Measurements from ENCODE around the gene CABLES1.

DNA sequence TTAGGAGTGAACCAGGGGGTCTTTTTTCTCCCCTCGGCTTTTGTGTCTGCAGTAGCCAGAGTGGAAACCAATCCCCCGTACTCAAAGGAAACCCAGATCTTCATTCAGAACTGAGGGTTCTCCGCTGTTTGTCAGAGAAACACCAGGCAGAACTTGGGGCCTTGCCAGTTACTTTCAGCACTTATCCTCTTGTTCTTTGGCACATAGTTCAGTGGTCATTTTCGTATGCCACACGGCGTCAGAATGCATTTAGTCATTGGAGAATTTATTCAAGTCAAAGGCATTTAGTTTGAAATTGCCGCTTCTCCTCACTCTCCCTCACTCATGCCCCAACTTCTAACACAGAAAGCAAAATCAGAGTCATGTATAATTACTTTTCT is 102.9 kb downstream of the CABLES1 start:
- TF ChIP-seq, protein P1, sequence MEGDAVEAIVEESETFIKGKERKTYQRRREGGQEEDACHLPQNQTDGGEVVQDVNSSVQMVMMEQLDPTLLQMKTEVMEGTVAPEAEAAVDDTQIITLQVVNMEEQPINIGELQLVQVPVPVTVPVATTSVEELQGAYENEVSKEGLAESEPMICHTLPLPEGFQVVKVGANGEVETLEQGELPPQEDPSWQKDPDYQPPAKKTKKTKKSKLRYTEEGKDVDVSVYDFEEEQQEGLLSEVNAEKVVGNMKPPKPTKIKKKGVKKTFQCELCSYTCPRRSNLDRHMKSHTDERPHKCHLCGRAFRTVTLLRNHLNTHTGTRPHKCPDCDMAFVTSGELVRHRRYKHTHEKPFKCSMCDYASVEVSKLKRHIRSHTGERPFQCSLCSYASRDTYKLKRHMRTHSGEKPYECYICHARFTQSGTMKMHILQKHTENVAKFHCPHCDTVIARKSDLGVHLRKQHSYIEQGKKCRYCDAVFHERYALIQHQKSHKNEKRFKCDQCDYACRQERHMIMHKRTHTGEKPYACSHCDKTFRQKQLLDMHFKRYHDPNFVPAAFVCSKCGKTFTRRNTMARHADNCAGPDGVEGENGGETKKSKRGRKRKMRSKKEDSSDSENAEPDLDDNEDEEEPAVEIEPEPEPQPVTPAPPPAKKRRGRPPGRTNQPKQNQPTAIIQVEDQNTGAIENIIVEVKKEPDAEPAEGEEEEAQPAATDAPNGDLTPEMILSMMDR (IDR thresholded peaks at IDR 0.05): no peak
- no peak for TF ChIP-seq POLR2A (IDR thresholded peaks at IDR 0.05)

Measured in testis (tissue), 2 donors.